Measurements from ENCODE around the gene NVL. TPM values are rescaled to one million over a fixed set of nuclear protein-coding genes. Genes with fewer than 3 reads are reported as not detected.

NVL gene
- total and polyA plus RNA-seq, 2 of the 4 experiments (the other 2 are of a cell fraction), result 16.5 to 18.4 TPM

GRCh38 chr1:224219011-224219611, 110.9 kb downstream of the NVL start:
- no peak overlapping the region for H3K9ac ChIP-seq (ENCODE audit: low read depth, low read length)
- DNase-seq (no peak), ATAC-seq (ENCODE audit: low read depth) (no peak)
- TF ChIP-seq BHLHE40 (IDR thresholded peaks at IDR 0.05; ENCODE audit: low read depth, low read length) (no peak), CEBPB (IDR thresholded peaks at IDR 0.05; ENCODE audit: low read depth, low read length) (peak; percentile 43; the same call in 1 of the 2 replicates), MAFK (IDR thresholded peaks at IDR 0.05; ENCODE audit: low read depth, low read length) (no peak), USF2 (IDR thresholded peaks at IDR 0.05; ENCODE audit: low read depth, low read length) (no peak)
- TF ChIP-seq, protein P1, sequence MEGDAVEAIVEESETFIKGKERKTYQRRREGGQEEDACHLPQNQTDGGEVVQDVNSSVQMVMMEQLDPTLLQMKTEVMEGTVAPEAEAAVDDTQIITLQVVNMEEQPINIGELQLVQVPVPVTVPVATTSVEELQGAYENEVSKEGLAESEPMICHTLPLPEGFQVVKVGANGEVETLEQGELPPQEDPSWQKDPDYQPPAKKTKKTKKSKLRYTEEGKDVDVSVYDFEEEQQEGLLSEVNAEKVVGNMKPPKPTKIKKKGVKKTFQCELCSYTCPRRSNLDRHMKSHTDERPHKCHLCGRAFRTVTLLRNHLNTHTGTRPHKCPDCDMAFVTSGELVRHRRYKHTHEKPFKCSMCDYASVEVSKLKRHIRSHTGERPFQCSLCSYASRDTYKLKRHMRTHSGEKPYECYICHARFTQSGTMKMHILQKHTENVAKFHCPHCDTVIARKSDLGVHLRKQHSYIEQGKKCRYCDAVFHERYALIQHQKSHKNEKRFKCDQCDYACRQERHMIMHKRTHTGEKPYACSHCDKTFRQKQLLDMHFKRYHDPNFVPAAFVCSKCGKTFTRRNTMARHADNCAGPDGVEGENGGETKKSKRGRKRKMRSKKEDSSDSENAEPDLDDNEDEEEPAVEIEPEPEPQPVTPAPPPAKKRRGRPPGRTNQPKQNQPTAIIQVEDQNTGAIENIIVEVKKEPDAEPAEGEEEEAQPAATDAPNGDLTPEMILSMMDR (conservative IDR thresholded peaks at IDR 0.05; ENCODE audit: low read depth, low read length), result no peak
- no peaks in the 10 kb centered on the region for H3K36me3 ChIP-seq (ENCODE audit: control insufficient read depth, insufficient read depth, low read length)
- intact Hi-C loops (cut with micrococcal nuclease) (loop anchor here (2.0 kb wide), 1 partner anchor 36 kb away; the partner anchor contains the start of gene DEGS1), dilution Hi-C loops (cut with HindIII; ENCODE audit: low sequenced_read_pairs, unreplicated experiment) (no loop called here), in situ Hi-C loops (cut with MboI; ENCODE audit: low sequenced_read_pairs) (no loop called here)
- no peaks in the 10 kb centered on the region for H3K9me3 ChIP-seq (ENCODE audit: control insufficient read depth, insufficient read depth, low read length)
- H3K4ac ChIP-seq (ENCODE audit: low read depth, low read length), result 0 out of 2 replicates have a peak overlapping the region, but pooled peaks have one; percentile 23
- no peak overlapping the region for H3K23ac ChIP-seq (ENCODE audit: low read depth, low read length)
- BruUV-seq (replicated peaks), result no TSS peak
- no peak overlapping the region for H4K91ac ChIP-seq (ENCODE audit: insufficient read depth, low read depth, low read length)
- no peaks in the 10 kb centered on the region for H3K27me3 ChIP-seq (ENCODE audit: control insufficient read depth, insufficient read depth, low read length)
- ChIA-PET POLR2A (ENCODE audit: unreplicated experiment) (no interaction called here), CTCF (interaction anchor here (0.8 kb wide), 1 partner anchor 93 kb away, joined by 3 read pairs; no protein-coding TSS in a partner anchor)
- peak overlapping the region; percentile 37 for H2AK9ac ChIP-seq (replicated peaks; ENCODE audit: low read depth, low read length, poor library complexity)
- H3K4me3 ChIP-seq (ENCODE audit: insufficient read depth, low read depth, low read length), result no peak overlapping the region
- WGBS, 2 experiments (ENCODE audit: extremely low coverage in 2 of 2, insufficient read length in 1 of 2), result 95% methylated on average over 4 of the region's 5 CpGs; no CpG with 5 or more reads in 1 of the 2 experiments
- no peak overlapping the region for H2BK15ac ChIP-seq (ENCODE audit: low read depth, low read length)
- no peak overlapping the region; a peak in 1 of 4 replicates for H4K8ac ChIP-seq (ENCODE audit: low read depth in 2 of 2, low read length in 2 of 2)
- peaks cover 8% of the 10 kb centered on the region; the same call in 1 of the 2 replicates for H3K9me1 ChIP-seq (ENCODE audit: insufficient read depth, low read length)
- no peak overlapping the region for H2AFZ ChIP-seq (replicated peaks; ENCODE audit: low read length, poor library complexity)
- H3K18ac ChIP-seq (ENCODE audit: low read depth, low read length), result no peak overlapping the region
- no peak overlapping the region; the same call in 1 of the 2 replicates for H3K56ac ChIP-seq (ENCODE audit: extremely low read depth, insufficient read depth, low read length)
- no peak overlapping the region; the same call in 1 of the 2 replicates for H3K14ac ChIP-seq (replicated peaks; ENCODE audit: low read depth, low read length)
- H4K5ac ChIP-seq (ENCODE audit: low read depth, low read length), result no peak overlapping the region
- H3K27ac ChIP-seq (ENCODE audit: insufficient read depth, low read length), result no peak overlapping the region
- no peaks in the 10 kb centered on the region for H3K79me1 ChIP-seq (ENCODE audit: low read depth in 1 of 2, low read length in 2 of 2)
- H2BK20ac ChIP-seq (ENCODE audit: low read depth, low read length), result no peak overlapping the region
- no peak overlapping the region for H2AK5ac ChIP-seq (ENCODE audit: low read depth, low read length)
- no peak overlapping the region for H2BK120ac ChIP-seq (ENCODE audit: low read depth, low read length)
- H3K4me2 ChIP-seq (ENCODE audit: low read depth, low read length), result no peak overlapping the region
- H4K20me1 ChIP-seq (ENCODE audit: insufficient read depth, low read length), result no peaks in the 10 kb centered on the region
- H3K4me1 ChIP-seq (ENCODE audit: control insufficient read depth, insufficient read depth, low read length), result peaks cover 7% of the 10 kb centered on the region
- H2BK5ac ChIP-seq (ENCODE audit: low read depth, low read length, poor library complexity, severe bottlenecking), result no peak overlapping the region

Measured in IMR-90 (cell line).